NCI-H1105 (cell line): ENCODE data around the gene WNT4.
A peak's percentile ranks its signal among the peaks of the same experiment; 100 is the strongest.

Experiments
- DNase-seq: peaks from one replicate; lab custom pipeline; 2025; lab: John Stamatoyannopoulos, UW

WNT4 gene

GRCh38 chr1:22143065-22144033 is at the start of gene WNT4:
Gene WNT4, minus strand, starts transcription at chr1:22143097. Its CDS starts 175 bp downstream, at chr1:22142922.
- no peak for DNase-seq

GRCh38 chr1:22190731-22191130 is 47.8 kb upstream of the WNT4 start:
- DNase-seq: no peak

GRCh38 chr1:22190251-22190650 is 47.4 kb upstream of the WNT4 start:
- DNase-seq: no peak

GRCh38 chr1:22189619-22190018 is 46.7 kb upstream of the WNT4 start:
- DNase-seq: no peak

- DNase-seq: no peak
These were observed 46.0 kb upstream of the WNT4 start for GRCh38 chr1:22188914-22189313.

- no peak for DNase-seq
These were observed 45.5 kb upstream of the WNT4 start for GRCh38 chr1:22188436-22188835.

- DNase-seq: no peak
These were observed 43.4 kb upstream of the WNT4 start for GRCh38 chr1:22186311-22186710.

GRCh38 chr1:22184892-22185612 is 42.2 kb upstream of the WNT4 start:
- peak; percentile 91 for DNase-seq

- no peak for DNase-seq
These were observed 41.6 kb upstream of the WNT4 start for GRCh38 chr1:22184454-22184853.

- no peak for DNase-seq
These were observed 39.8 kb upstream of the WNT4 start for GRCh38 chr1:22182715-22183114.

GRCh38 chr1:22179197-22179803 is 36.4 kb upstream of the WNT4 start:
- no peak for DNase-seq

- DNase-seq: no peak
These were observed 34.6 kb upstream of the WNT4 start for GRCh38 chr1:22177354-22178003.

- DNase-seq: peak; percentile 69
These were observed 33.4 kb upstream of the WNT4 start for GRCh38 chr1:22176258-22176657.

- no peak for DNase-seq
These were observed 31.7 kb upstream of the WNT4 start for GRCh38 chr1:22174446-22175220.

- DNase-seq: no peak
These were observed 29.2 kb upstream of the WNT4 start for GRCh38 chr1:22171951-22172715.

GRCh38 chr1:22169816-22170215 is 26.9 kb upstream of the WNT4 start:
- DNase-seq: no peak

GRCh38 chr1:22168412-22168973 is 25.6 kb upstream of the WNT4 start:
- DNase-seq: no peak

GRCh38 chr1:22166439-22166838 is 23.5 kb upstream of the WNT4 start:
- DNase-seq: no peak

GRCh38 chr1:22164841-22165808 is 22.2 kb upstream of the WNT4 start:
- DNase-seq: no peak
